KMS-11 (cell line): ENCODE results near the gene IP6K1.
A peak's percentile ranks its signal among the peaks of the same experiment; 100 is the strongest.
"Not testable (repeated sequence)": the region's sequence is repeated elsewhere in the genome, so short reads cannot be mapped to it uniquely, and the experiment has no call there.

ENCODE experiments used
- H2AFZ ChIP-seq: fragments of 200-600 bp; sonication (generic); 2 replicates; pipeline ENCODE4 v1.6.1; 2016; ENCODE audit warnings: antibody characterized with exemption, mixed run types, low read depth
- H3K27ac ChIP-seq: fragments of 200-600 bp; sonication (generic); 2 replicates; pipeline ENCODE4 v1.6.1; 2016; ENCODE audit warnings: mild to moderate bottlenecking, mixed run types
- H3K27me3 ChIP-seq: fragments of 200-600 bp; sonication (generic); 2 replicates; pipeline ENCODE4 v1.6.1; 2017; ENCODE audit warnings: mild to moderate bottlenecking, low read depth, mixed run types, moderate library complexity; ENCODE audit not compliant: insufficient read depth
- H3K36me3 ChIP-seq: fragments of 200-600 bp; sonication (generic); 2 replicates; pipeline ENCODE4 v1.6.1; 2017; ENCODE audit warnings: mild to moderate bottlenecking, mixed run types; ENCODE audit not compliant: insufficient read depth
- H3K4me1 ChIP-seq: fragments of 200-600 bp; sonication (generic); 2 replicates; pipeline ENCODE4 v1.6.1; 2016; ENCODE audit warnings: mild to moderate bottlenecking, low read depth, mixed run types; ENCODE audit not compliant: poor library complexity, severe bottlenecking
- H3K4me2 ChIP-seq: fragments of 200-600 bp; sonication (generic); 2 replicates; pipeline ENCODE4 v1.7.0; 2016; ENCODE audit warnings: mild to moderate bottlenecking, mixed run types
- H3K4me3 ChIP-seq: fragments of 200-600 bp; sonication (generic); IDR thresholded peaks from 2 replicates; pipeline ENCODE4 v1.6.1; 2017; ENCODE audit warnings: low read depth, low read length, mixed read lengths; ENCODE audit not compliant: insufficient read depth
- H3K79me2 ChIP-seq: fragments of 200-600 bp; sonication (generic); 2 replicates; pipeline ENCODE4 v1.6.1; 2016; ENCODE audit warnings: low read depth, mixed run types; ENCODE audit not compliant: insufficient read depth
- H3K9ac ChIP-seq: fragments of 200-600 bp; sonication (generic); 2 replicates; pipeline ENCODE4 v1.6.1; 2016; ENCODE audit warnings: mild to moderate bottlenecking, mixed run types
- H4K20me1 ChIP-seq: fragments of 200-600 bp; sonication (generic); 2 replicates; pipeline ENCODE4 v1.6.1; 2016; ENCODE audit warnings: mild to moderate bottlenecking, mixed run types; ENCODE audit not compliant: insufficient read depth
- CTCF ChIP-seq: fragments of 200-600 bp; sonication (generic); conservative IDR thresholded peaks from 2 replicates; pipeline ENCODE4 v1.6.1; 2017; ENCODE audit warnings: low read depth, mild to moderate bottlenecking, antibody characterized with exemption, low read length, moderate library complexity, mixed read lengths

IP6K1 gene

GRCh38 chr3:49689908-49690624 is 96.3 kb downstream of the IP6K1 start:
- H4K20me1 ChIP-seq, H3K27ac ChIP-seq, H3K27me3 ChIP-seq, H3K4me1 ChIP-seq, H3K4me3 ChIP-seq, H3K79me2 ChIP-seq, H3K36me3 ChIP-seq: not testable (repeated sequence)
- H2AFZ ChIP-seq = peak overlapping the region; percentile 38; the same call in 1 of the 2 replicates
- H3K4me2 ChIP-seq = peak overlapping the region; percentile 42
- H3K9ac ChIP-seq = peak overlapping the region; percentile 53; the same call in 1 of the 2 replicates

- no peaks in the 10 kb centered on the region for H3K27me3 ChIP-seq
- H3K36me3 ChIP-seq = no peaks in the 10 kb centered on the region
- H3K27ac ChIP-seq = peak within 1 kb of the TSS; percentile 49; the same call in 1 of the 2 replicates
- no peak for TF ChIP-seq CTCF
- H3K4me1 ChIP-seq = no peaks in the 10 kb centered on the region
- peak within 1 kb of the TSS; percentile 53; the same call in 1 of the 2 replicates for H3K9ac ChIP-seq
- peak within 1 kb of the TSS; percentile 95 for H2AFZ ChIP-seq
- H3K4me3 ChIP-seq = no peak within 1 kb of the TSS
- no peaks in the 10 kb centered on the region; the same call in 1 of the 2 replicates for H3K79me2 ChIP-seq
- H3K4me2 ChIP-seq = peak within 1 kb of the TSS; percentile 52
- no peaks in the 10 kb centered on the region for H4K20me1 ChIP-seq
Observed at GRCh38 chr3:49689046-49689907, 97.1 kb downstream of the IP6K1 start, which contains the start of the genes MST1 and RNF123. TSS of gene MST1 (minus strand) at chr3:49689474. CDS start at chr3:49688691, 783 bp downstream. TSS of gene RNF123 (plus strand) at chr3:49689557. CDS start at chr3:49691166, 1,609 bp downstream.

- H3K4me3 ChIP-seq, H3K79me2 ChIP-seq, H3K4me1 ChIP-seq, H3K36me3 ChIP-seq, H3K27me3 ChIP-seq, H4K20me1 ChIP-seq: not testable (repeated sequence)
- Histone ChIP-seq H2AFZ (peak overlapping the region; percentile 95), H3K27ac (peak overlapping the region; percentile 49; the same call in 1 of the 2 replicates), H3K4me2 (peak overlapping the region; percentile 52; the same call in 1 of the 2 replicates), H3K9ac (peak overlapping the region; percentile 53; the same call in 1 of the 2 replicates)
Observed at GRCh38 chr3:49688338-49689045, 97.8 kb downstream of the IP6K1 start.

GRCh38 chr3:49687424-49687795 is 98.9 kb downstream of the IP6K1 start:
- H2AFZ ChIP-seq, H3K27ac ChIP-seq, H3K9ac ChIP-seq, H3K4me1 ChIP-seq, H3K4me2 ChIP-seq, H3K79me2 ChIP-seq, H3K27me3 ChIP-seq, H4K20me1 ChIP-seq, H3K36me3 ChIP-seq, H3K4me3 ChIP-seq: not testable (repeated sequence)

GRCh38 chr3:49686769-49687423 is 99.4 kb downstream of the IP6K1 start:
- not testable (repeated sequence) for H3K79me2 ChIP-seq, H3K4me2 ChIP-seq, H3K9ac ChIP-seq, H3K4me1 ChIP-seq, H3K27ac ChIP-seq, H2AFZ ChIP-seq, H3K27me3 ChIP-seq, H3K4me3 ChIP-seq, H3K36me3 ChIP-seq, H4K20me1 ChIP-seq

GRCh38 chr3:49686346-49686745 is 100.0 kb downstream of the IP6K1 start:
- not testable (repeated sequence) for H3K79me2 ChIP-seq, H3K27ac ChIP-seq, H3K4me1 ChIP-seq, H4K20me1 ChIP-seq, H3K4me3 ChIP-seq, H2AFZ ChIP-seq, H3K4me2 ChIP-seq, H3K36me3 ChIP-seq, H3K9ac ChIP-seq, H3K27me3 ChIP-seq

GRCh38 chr3:49685846-49686245 is 100.5 kb downstream of the IP6K1 start:
- H3K27me3 ChIP-seq, H3K36me3 ChIP-seq, H3K79me2 ChIP-seq, H3K4me1 ChIP-seq, H3K4me2 ChIP-seq, H2AFZ ChIP-seq, H3K4me3 ChIP-seq, H3K9ac ChIP-seq, H3K27ac ChIP-seq, H4K20me1 ChIP-seq: not testable (repeated sequence)

GRCh38 chr3:49685103-49685502 is 101.2 kb downstream of the IP6K1 start:
- H3K4me2 ChIP-seq, H3K4me1 ChIP-seq, H3K27ac ChIP-seq, H3K79me2 ChIP-seq, H4K20me1 ChIP-seq, H3K9ac ChIP-seq, H3K4me3 ChIP-seq, H3K36me3 ChIP-seq, H3K27me3 ChIP-seq, H2AFZ ChIP-seq: not testable (repeated sequence)
